HG03045 (cell line): ENCODE measurements around the gene HAO1.

Experiments
- ATAC-seq: cut with Tn5 transposase; IDR thresholded peaks from one replicate; pipeline ENCODE4 v1.9.1; 2021; ENCODE audit warnings: mild to moderate bottlenecking, moderate library complexity; ENCODE audit not compliant: unreplicated experiment

The HAO1 gene

GRCh38 chr20:7930343-7930742 lies 9.9 kb downstream of the HAO1 start:
- no peak for ATAC-seq

- ATAC-seq, result no peak
These were observed 13.5 kb downstream of the HAO1 start for GRCh38 chr20:7926767-7927166.

- no peak for ATAC-seq
These were observed 13.9 kb downstream of the HAO1 start for GRCh38 chr20:7926323-7926722.

GRCh38 chr20:7924692-7925091 lies 15.6 kb downstream of the HAO1 start:
- no peak for ATAC-seq

- no peak for ATAC-seq
These were observed 23.6 kb downstream of the HAO1 start for GRCh38 chr20:7916648-7917047.

- ATAC-seq, result no peak
These were observed 27.7 kb downstream of the HAO1 start for GRCh38 chr20:7912551-7912950.

- ATAC-seq, result no peak
These were observed 28.5 kb downstream of the HAO1 start for GRCh38 chr20:7911586-7912330.

GRCh38 chr20:7908905-7909304 lies 31.4 kb downstream of the HAO1 start:
- ATAC-seq, result no peak

- ATAC-seq, result no peak
These were observed 36.8 kb downstream of the HAO1 start for GRCh38 chr20:7903429-7903828.

GRCh38 chr20:7902879-7903278 lies 37.4 kb downstream of the HAO1 start:
- ATAC-seq, result no peak

GRCh38 chr20:7897781-7898364 lies 42.4 kb downstream of the HAO1 start:
- ATAC-seq, result no peak

- no peak for ATAC-seq
These were observed 47.1 kb downstream of the HAO1 start for GRCh38 chr20:7893014-7893730.

- ATAC-seq, result no peak
These were observed 48.6 kb downstream of the HAO1 start for GRCh38 chr20:7891705-7892104.

- no peak for ATAC-seq
These were observed 50.5 kb downstream of the HAO1 start for GRCh38 chr20:7889736-7890135.

GRCh38 chr20:7883741-7884140 lies 56.5 kb downstream of the HAO1 start:
- no peak for ATAC-seq

GRCh38 chr20:7883309-7883708 lies 56.9 kb downstream of the HAO1 start:
- ATAC-seq, result no peak

GRCh38 chr20:7882076-7882475 lies 58.2 kb downstream of the HAO1 start:
- no peak for ATAC-seq

- no peak for ATAC-seq
These were observed 58.7 kb downstream of the HAO1 start for GRCh38 chr20:7881551-7881950.

GRCh38 chr20:7879883-7880282 lies 60.4 kb downstream of the HAO1 start:
- no peak for ATAC-seq

GRCh38 chr20:7868108-7868507 lies 72.2 kb downstream of the HAO1 start:
- no peak for ATAC-seq

GRCh38 chr20:7866285-7866684 lies 74.0 kb downstream of the HAO1 start:
- ATAC-seq, result no peak

GRCh38 chr20:7859356-7859802 lies 80.9 kb downstream of the HAO1 start:
- ATAC-seq, result no peak
